ENCODE results near the gene DACT2.
A peak's percentile ranks its signal among the peaks of the same experiment; 100 is the strongest.

The DACT2 gene

DNA sequence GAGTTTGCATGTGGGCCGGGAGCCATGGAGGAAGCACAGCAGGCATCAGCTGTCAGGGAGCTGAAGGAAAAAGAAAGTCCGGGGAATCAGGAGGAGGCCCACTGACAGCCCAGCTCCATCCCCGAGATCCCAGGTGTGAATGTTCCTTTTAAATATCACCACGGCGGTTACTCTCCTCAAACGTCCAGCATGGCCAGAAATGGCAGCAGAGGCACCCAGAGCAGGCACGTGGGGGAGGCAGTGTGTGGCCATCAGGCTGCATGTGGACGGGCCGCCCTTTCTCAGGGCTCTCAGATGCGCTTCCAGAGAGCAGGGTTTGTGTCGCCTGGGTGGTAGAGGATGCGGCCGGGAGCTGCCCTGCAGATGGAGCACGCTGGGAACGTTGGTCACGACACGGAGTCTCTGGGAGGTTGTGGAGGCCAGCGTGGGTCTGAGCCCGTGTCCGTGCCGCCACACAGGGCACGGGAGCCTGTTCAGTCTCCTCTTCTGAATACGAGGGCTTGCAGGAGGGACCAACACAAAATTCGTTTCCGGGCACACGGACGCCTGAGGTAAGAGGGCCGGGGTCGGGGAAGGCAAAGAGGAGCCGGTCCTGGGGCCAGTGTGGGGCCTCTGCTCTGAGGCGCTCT lies 45.3 kb upstream of the DACT2 start:
- no peak overlapping the region for H3K27ac ChIP-seq
- TF ChIP-seq, protein P1, sequence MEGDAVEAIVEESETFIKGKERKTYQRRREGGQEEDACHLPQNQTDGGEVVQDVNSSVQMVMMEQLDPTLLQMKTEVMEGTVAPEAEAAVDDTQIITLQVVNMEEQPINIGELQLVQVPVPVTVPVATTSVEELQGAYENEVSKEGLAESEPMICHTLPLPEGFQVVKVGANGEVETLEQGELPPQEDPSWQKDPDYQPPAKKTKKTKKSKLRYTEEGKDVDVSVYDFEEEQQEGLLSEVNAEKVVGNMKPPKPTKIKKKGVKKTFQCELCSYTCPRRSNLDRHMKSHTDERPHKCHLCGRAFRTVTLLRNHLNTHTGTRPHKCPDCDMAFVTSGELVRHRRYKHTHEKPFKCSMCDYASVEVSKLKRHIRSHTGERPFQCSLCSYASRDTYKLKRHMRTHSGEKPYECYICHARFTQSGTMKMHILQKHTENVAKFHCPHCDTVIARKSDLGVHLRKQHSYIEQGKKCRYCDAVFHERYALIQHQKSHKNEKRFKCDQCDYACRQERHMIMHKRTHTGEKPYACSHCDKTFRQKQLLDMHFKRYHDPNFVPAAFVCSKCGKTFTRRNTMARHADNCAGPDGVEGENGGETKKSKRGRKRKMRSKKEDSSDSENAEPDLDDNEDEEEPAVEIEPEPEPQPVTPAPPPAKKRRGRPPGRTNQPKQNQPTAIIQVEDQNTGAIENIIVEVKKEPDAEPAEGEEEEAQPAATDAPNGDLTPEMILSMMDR (conservative IDR thresholded peaks at IDR 0.05) = no peak

DNA sequence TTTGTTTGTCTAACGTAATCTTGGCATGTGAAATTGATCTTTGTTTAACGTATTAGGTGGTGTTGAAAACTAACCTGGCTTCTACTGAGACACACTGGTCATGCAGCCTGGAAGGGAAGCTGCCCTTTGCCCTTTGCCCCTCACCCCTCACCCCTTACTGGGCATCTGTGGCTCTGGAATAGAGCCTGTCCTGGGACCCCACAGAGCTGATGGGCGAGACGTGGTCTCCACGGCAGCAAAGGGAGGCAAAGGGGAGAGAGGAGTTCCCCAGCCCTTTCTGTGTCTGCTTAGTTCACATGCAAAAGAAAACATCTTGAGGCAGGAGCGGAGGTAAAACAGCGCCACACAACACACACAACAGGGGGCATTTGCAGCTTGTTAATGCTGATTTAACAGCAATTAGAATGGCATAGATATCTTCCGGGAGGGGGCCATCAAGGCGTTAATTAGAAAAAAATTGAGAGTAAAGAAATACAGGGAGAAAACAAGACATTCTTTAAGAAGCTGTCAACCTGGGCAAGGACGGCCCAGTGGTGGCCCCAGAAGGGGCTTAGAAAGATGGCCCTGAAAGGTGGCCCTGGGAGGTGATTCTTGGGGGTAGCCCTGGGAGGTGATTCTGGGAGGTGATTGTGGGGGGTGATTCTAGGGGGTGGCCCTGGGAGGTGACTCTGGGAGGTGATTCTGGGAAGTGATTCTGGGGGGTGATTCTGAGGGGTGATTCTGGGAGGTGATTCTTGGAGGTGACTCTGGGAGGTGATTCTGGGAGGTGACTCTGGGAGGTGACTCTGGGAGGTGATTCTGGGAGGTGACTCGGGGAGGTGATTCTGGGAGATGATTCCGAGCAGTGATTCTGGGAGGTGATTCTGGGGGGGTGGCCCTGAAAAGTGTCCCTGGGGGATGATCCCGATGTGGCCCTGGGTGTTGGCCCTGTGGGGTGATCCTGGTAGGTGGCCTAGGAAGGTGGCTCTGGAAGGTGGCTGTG lies 44.5 kb upstream of the DACT2 start:
- TF ChIP-seq, protein P1 (conservative IDR thresholded peaks at IDR 0.05) = no peak
- peak overlapping the region; percentile 48 for H3K27ac ChIP-seq

DNA sequence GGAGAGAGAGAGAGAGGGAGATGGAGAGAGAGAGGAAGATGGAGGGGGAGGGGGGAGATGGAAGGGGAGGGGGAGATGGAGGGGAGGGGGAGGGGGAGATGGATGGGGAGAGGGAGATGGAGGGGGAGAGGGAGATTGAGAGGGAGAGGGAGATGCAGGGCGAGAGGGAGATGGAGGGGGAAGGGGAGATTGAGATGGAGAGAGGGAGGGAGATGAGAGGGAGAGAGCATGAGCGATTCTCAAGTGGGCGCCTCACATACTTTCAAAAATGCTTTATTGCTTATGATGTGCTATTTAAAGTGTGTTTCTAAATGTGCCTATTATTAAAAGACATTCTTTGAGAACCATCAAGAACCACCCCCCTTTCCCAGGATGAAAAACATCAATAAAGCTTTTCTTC lies 43.7 kb upstream of the DACT2 start:
- TF ChIP-seq, protein P1 (conservative IDR thresholded peaks at IDR 0.05) = no peak

DNA sequence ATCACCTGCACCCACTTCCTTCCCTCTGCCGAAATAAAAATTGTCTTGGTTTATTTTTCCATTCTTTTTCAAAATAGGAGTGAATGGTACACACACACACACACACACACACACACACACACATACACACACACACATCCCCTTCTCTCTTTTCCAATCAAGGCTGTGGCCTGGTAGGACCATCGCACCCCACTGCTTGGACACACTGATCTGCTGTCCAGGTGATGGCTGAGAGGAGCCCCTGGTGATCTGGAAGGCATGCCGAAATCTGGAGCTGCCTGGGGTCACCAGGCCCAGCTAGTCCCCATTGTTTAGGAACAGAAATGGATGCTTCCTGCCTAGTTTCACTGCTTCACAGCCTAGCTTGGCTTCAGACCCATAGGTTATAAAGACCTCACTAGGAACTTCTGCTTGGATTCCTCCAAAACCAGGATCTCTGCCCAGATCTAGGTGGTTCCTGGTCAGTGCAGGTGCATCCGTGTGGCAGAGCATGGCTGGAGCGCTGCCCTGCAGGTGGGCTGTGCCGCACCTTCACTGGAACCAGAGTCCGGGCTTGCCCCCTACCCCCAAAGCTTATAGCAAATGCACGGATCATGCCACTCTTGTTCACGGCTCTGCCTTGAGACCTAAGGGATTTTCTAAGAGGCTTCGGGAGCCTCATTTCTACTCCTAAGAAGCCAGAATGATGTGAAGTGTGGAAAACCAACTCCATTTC lies 42.9 kb upstream of the DACT2 start:
- no peak overlapping the region for H3K27ac ChIP-seq
- TF ChIP-seq, protein P1 (conservative IDR thresholded peaks at IDR 0.05) = no peak

More for the DNA sequence above, 43.7 kb upstream of the DACT2 start:
- H3K27ac ChIP-seq = no peak overlapping the region; the same call in 1 of the 2 replicates

DNA sequence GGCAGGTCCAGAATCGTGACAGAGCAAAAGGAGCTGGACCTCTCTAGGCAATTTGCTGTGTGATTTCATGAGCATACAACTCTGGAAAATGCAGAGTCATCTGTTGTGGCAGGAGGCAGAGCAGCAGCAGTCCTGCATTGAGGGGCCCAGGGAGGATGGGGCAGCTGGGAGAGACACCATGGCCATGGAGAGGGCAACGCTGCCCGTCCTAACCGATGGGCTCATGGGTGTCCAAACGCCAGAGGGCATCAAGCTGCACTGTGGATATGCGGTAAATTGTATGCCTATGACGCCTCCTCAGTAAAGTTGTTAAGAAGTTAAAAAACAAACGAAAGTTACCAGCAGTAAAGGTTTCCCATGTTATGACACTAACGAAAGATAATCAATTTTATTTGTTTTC lies 42.2 kb upstream of the DACT2 start:
- H3K27ac ChIP-seq = no peak overlapping the region
- TF ChIP-seq, protein P1 (conservative IDR thresholded peaks at IDR 0.05) = no peak

DNA sequence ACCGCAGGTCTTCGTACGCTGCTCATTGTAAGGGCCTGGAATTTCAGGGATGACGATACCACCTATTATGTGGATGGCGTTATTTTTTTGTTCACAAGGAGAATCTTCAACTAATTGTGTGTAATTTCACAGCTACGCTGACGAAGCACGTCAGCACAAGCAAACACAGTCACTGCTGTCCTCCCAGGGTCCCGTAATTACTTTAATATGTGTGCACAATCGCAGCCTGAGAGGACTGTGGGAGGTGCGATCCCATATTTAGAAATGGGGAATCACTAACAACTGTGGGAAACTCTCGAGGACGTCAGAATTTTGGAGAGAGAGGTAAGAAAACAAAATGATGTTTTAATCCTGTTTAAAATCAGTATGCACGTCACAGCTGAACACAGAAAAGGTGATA lies 40.2 kb upstream of the DACT2 start:
- no peak overlapping the region for H3K27ac ChIP-seq
- TF ChIP-seq, protein P1 (conservative IDR thresholded peaks at IDR 0.05) = no peak
